Measurements from ENCODE around the gene INPP5D. TPM values are rescaled to one million over a fixed set of nuclear protein-coding genes. Genes with fewer than 3 reads are reported as not detected.

INPP5D gene
- total RNA-seq, 2 donors from 2014 or later: 0.66 to 3.0 TPM

DNA sequence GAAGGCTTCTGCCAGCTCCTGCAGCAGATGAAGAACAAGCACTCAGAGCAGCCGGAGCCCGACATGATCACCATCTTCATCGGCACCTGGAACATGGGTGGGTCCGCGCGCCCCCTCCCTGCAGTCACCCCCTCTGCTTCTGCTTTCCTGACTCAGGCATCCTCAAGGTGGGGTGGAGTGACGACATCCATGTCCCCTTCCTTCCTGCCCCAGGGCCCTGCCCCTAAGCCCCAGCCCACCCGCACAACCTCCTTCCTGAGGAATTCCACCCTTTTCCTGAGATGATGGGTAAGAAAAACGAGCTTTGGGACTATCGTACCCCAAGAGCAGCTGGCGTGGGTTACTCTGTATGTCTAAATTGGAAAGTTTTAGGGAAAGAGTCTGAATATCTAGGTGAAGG is 101.6 kb downstream of the INPP5D start:
- Mint-ChIP-seq H3K36me3 (ENCODE audit: low read depth) (no peaks in the 10 kb centered on the region), H3K9me3 (no peaks in the 10 kb centered on the region), H3K4me1 (peaks cover 3% of the 10 kb centered on the region), H3K27me3 (ENCODE audit: insufficient read depth) (no peaks in the 10 kb centered on the region), H3K27ac (no peak overlapping the region), H3K4me3 (no peak overlapping the region)
- 96 to 100% methylated on average over 5 to 11 of the region's 11 CpGs for WGBS, 2 experiments (ENCODE audit: insufficient coverage in 1 of 2, insufficient read length in 1 of 2)
- Histone ChIP-seq H3K4me1 (ENCODE audit: control insufficient read depth, insufficient read depth, low read length) (no peaks in the 10 kb centered on the region), H3K36me3 (ENCODE audit: control insufficient read depth, insufficient read depth, low read length) (no peaks in the 10 kb centered on the region), H3K27me3 (ENCODE audit: control insufficient read depth, insufficient read depth, low read length, poor library complexity, severe bottlenecking) (no peaks in the 10 kb centered on the region), H3K9ac (ENCODE audit: extremely low read depth, low read length, poor library complexity, severe bottlenecking) (no peak overlapping the region), H3K9me3 (ENCODE audit: control insufficient read depth, low read length) (no peaks in the 10 kb centered on the region), H3K27ac (ENCODE audit: low read depth, low read length) (no peak overlapping the region), H3K4me3 (ENCODE audit: low read length) (no peak overlapping the region)
- DNase-seq: no peak
- TF ChIP-seq, protein P1, sequence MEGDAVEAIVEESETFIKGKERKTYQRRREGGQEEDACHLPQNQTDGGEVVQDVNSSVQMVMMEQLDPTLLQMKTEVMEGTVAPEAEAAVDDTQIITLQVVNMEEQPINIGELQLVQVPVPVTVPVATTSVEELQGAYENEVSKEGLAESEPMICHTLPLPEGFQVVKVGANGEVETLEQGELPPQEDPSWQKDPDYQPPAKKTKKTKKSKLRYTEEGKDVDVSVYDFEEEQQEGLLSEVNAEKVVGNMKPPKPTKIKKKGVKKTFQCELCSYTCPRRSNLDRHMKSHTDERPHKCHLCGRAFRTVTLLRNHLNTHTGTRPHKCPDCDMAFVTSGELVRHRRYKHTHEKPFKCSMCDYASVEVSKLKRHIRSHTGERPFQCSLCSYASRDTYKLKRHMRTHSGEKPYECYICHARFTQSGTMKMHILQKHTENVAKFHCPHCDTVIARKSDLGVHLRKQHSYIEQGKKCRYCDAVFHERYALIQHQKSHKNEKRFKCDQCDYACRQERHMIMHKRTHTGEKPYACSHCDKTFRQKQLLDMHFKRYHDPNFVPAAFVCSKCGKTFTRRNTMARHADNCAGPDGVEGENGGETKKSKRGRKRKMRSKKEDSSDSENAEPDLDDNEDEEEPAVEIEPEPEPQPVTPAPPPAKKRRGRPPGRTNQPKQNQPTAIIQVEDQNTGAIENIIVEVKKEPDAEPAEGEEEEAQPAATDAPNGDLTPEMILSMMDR (conservative IDR thresholded peaks at IDR 0.05): no peak

DNA sequence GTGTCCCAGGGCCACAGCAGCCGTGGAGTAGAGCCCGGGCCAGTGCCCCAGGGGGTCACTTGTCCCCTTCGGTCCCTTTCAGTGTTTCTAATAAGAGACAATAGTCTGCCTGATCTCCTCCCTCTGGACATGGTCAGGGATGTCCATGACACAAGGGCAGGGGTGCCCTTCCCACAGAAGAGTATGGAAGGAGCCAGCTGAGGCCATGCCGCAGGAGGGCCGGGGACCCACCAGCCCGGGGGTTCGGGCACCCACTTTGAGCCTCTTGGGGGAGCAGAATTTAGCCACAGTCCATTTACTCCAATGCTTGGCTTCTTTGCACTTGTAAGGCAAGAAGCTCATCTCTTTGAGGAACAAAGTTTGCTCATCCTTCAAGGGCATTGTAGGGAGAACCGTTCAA is 102.6 kb downstream of the INPP5D start:
- Histone ChIP-seq H3K27ac (ENCODE audit: low read depth, low read length) (no peak overlapping the region), H3K27me3 (ENCODE audit: control insufficient read depth, insufficient read depth, low read length, poor library complexity, severe bottlenecking) (no peaks in the 10 kb centered on the region), H3K9me3 (ENCODE audit: control insufficient read depth, low read length) (no peaks in the 10 kb centered on the region), H3K9ac (ENCODE audit: extremely low read depth, low read length, poor library complexity, severe bottlenecking) (no peak overlapping the region), H3K4me3 (ENCODE audit: low read length) (no peak overlapping the region), H3K4me1 (ENCODE audit: control insufficient read depth, insufficient read depth, low read length) (no peaks in the 10 kb centered on the region), H3K36me3 (ENCODE audit: control insufficient read depth, insufficient read depth, low read length) (no peaks in the 10 kb centered on the region)
- Mint-ChIP-seq H3K27me3 (ENCODE audit: insufficient read depth) (no peaks in the 10 kb centered on the region), H3K27ac (no peak overlapping the region), H3K36me3 (ENCODE audit: low read depth) (no peaks in the 10 kb centered on the region), H3K4me1 (peaks cover 3% of the 10 kb centered on the region), H3K9me3 (no peaks in the 10 kb centered on the region), H3K4me3 (no peak overlapping the region)
- no peak for DNase-seq
- WGBS, 2 experiments (ENCODE audit: insufficient coverage in 1 of 2, insufficient read length in 1 of 2): 90 to 96% methylated on average over 4 to 8 of the region's 8 CpGs
- TF ChIP-seq, protein P1 (conservative IDR thresholded peaks at IDR 0.05): no peak

DNA sequence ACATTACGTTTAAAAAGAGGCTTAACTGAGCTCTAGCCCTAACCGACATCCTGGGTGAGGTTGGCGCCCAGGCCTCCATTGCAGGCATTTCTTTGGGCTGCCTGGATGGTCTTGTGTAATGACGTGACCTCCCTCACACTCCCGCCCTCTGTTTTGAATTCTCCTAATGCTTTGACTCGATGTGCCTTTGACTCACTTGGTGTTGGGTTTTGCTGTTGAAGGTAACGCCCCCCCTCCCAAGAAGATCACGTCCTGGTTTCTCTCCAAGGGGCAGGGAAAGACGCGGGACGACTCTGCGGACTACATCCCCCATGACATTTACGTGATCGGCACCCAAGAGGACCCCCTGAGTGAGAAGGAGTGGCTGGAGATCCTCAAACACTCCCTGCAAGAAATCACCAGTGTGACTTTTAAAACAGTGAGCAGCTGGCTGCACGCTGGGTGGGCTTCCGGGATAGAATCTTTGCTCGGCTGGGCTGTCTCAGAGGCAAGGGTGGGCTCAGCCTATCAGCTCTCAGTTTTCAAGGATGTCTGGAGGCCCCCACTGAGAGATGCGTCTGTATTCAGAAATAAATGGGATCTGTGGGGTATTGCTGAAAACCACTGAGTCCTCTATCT is 103.5 kb downstream of the INPP5D start:
- H3K27ac Mint-ChIP-seq: no peak overlapping the region
- H3K4me1 Mint-ChIP-seq: peaks cover 3% of the 10 kb centered on the region
- TF ChIP-seq, protein P1 (conservative IDR thresholded peaks at IDR 0.05): no peak
- Histone ChIP-seq H3K4me1 (ENCODE audit: control insufficient read depth, insufficient read depth, low read length) (no peaks in the 10 kb centered on the region), H3K27me3 (ENCODE audit: control insufficient read depth, insufficient read depth, low read length, poor library complexity, severe bottlenecking) (no peaks in the 10 kb centered on the region), H3K9me3 (ENCODE audit: control insufficient read depth, low read length) (no peaks in the 10 kb centered on the region), H3K36me3 (ENCODE audit: control insufficient read depth, insufficient read depth, low read length) (no peaks in the 10 kb centered on the region), H3K4me3 (ENCODE audit: low read length) (no peak overlapping the region), H3K9ac (ENCODE audit: extremely low read depth, low read length, poor library complexity, severe bottlenecking) (no peak overlapping the region), H3K27ac (ENCODE audit: low read depth, low read length) (no peak overlapping the region)
- no peak for DNase-seq
- 84 to 92% methylated on average over 10 to 18 of the region's 18 CpGs for WGBS, 2 experiments (ENCODE audit: insufficient coverage in 1 of 2, insufficient read length in 1 of 2)
- no peaks in the 10 kb centered on the region for H3K9me3 Mint-ChIP-seq
- H3K4me3 Mint-ChIP-seq: no peak overlapping the region
- no peaks in the 10 kb centered on the region for H3K27me3 Mint-ChIP-seq (ENCODE audit: insufficient read depth)
- no peaks in the 10 kb centered on the region for H3K36me3 Mint-ChIP-seq (ENCODE audit: low read depth)
